HEK293 (cell line): ENCODE data around the gene FARSA.
A peak's percentile ranks its signal among the peaks of the same experiment; 100 is the strongest.

ENCODE experiments used
- CTCF ChIA-PET: fragments of 350-600 bp; formaldehyde crosslinking; extraction: SDS; loops from one replicate; lab custom pipeline; 2021; ENCODE audit warnings: antibody characterized with exemption; lab: Yijun Ruan, JAX
- POLR2A ChIA-PET: fragments of 300-600 bp; formaldehyde crosslinking; extraction: SDS; loops from one replicate; lab custom pipeline; 2020; ENCODE audit warnings: antibody characterized with exemption, inconsistent platforms; lab: Yijun Ruan, JAX
- H3K27ac ChIP-seq: fragments of 200-500 bp; sonication (Bioruptor generic); 2 replicates; pipeline ENCODE4 v1.5.1; 2014; ENCODE audit warnings: low read depth, low read length, control low read depth, inconsistent platforms; ENCODE audit errors: extremely low read depth
- H3K36me3 ChIP-seq, 2 experiments: fragments of 200-500 bp in 1 of 2; sonication (Bioruptor generic) in 1 of 2; 1 replicate in 1 of 2; 2 replicates in 1 of 2; pipeline ENCODE4 v1.5.1; 2014 to 2017; ENCODE audit warnings: inconsistent platforms in 2 of 2, low read length in 2 of 2; ENCODE audit not compliant: control insufficient read depth in 2 of 2, insufficient read depth in 1 of 2
- H3K4me1 ChIP-seq: fragments of 200-500 bp; sonication (Bioruptor generic); 2 replicates; pipeline ENCODE4 v1.5.1; 2014; ENCODE audit warnings: mild to moderate bottlenecking, low read length, inconsistent platforms; ENCODE audit not compliant: control insufficient read depth, insufficient read depth
- H3K4me3 ChIP-seq: 2 replicates; pipeline ENCODE4 v1.5.1; 2011; ENCODE audit warnings: low read depth, mild to moderate bottlenecking, control low read depth, low read length, moderate library complexity
- H3K9me3 ChIP-seq: fragments of 200-500 bp; sonication (Bioruptor generic); 2 replicates; pipeline ENCODE4 v1.5.1; 2014; ENCODE audit warnings: low read depth, low read length, inconsistent platforms; ENCODE audit not compliant: control insufficient read depth, insufficient read depth
- EGR2 ChIP-seq: fragments of 450-650 bp; formaldehyde crosslinking; IDR thresholded peaks from 2 replicates; pipeline ENCODE4 v1.5.1; 2016; ENCODE audit warnings: low read depth, missing biosample characterization, missing genetic modification characterization
- GLIS2 ChIP-seq: fragments of 450-650 bp; formaldehyde crosslinking; IDR thresholded peaks from 2 replicates; pipeline ENCODE4 v1.5.1; 2016; ENCODE audit warnings: missing biosample characterization, missing genetic modification characterization
- HOXA7 ChIP-seq: sonication (generic); formaldehyde crosslinking; IDR thresholded peaks from 2 replicates; pipeline ENCODE4 v1.8.1; 2022; ENCODE audit warnings: missing genetic modification reagents, borderline replicate concordance
- HOXC10 ChIP-seq: sonication (generic); formaldehyde crosslinking; IDR thresholded peaks from 2 replicates; pipeline ENCODE4 v1.8.1; 2023; ENCODE audit warnings: mild to moderate bottlenecking, missing genetic modification reagents
- KLF16 ChIP-seq: fragments of 450-650 bp; formaldehyde crosslinking; IDR thresholded peaks from 2 replicates; pipeline ENCODE4 v1.5.1; 2017; ENCODE audit warnings: missing biosample characterization, missing genetic modification characterization
- ZBTB11 ChIP-seq: fragments of 450-650 bp; formaldehyde crosslinking; conservative IDR thresholded peaks from 2 replicates; pipeline ENCODE4 v1.5.1; 2016; ENCODE audit warnings: low read depth, missing biosample characterization, missing genetic modification characterization
- ZBTB20 ChIP-seq: fragments of 450-650 bp; formaldehyde crosslinking; IDR thresholded peaks from 2 replicates; pipeline ENCODE4 v1.5.1; 2016; ENCODE audit warnings: missing biosample characterization, missing genetic modification characterization
- ZNF169 ChIP-seq: fragments of 450-650 bp; formaldehyde crosslinking; IDR thresholded peaks from 2 replicates; pipeline ENCODE4 v1.5.1; 2016; ENCODE audit warnings: missing biosample characterization, missing genetic modification characterization
- ZNF211 ChIP-seq: fragments of 450-650 bp; formaldehyde crosslinking; IDR thresholded peaks from 2 replicates; pipeline ENCODE4 v1.5.1; 2016; ENCODE audit warnings: low read depth, missing biosample characterization, missing genetic modification characterization
- ZNF335 ChIP-seq: fragments of 450-650 bp; formaldehyde crosslinking; conservative IDR thresholded peaks from 2 replicates; pipeline ENCODE4 v1.5.1; 2016; ENCODE audit warnings: missing biosample characterization, missing genetic modification characterization
- ZNF341 ChIP-seq: fragments of 450-650 bp; formaldehyde crosslinking; IDR thresholded peaks from 2 replicates; pipeline ENCODE4; 2016; ENCODE audit warnings: low read depth, missing biosample characterization, missing genetic modification characterization
- ZNF366 ChIP-seq: fragments of 450-650 bp; formaldehyde crosslinking; conservative IDR thresholded peaks from 2 replicates; pipeline ENCODE4 v1.5.1; 2016; ENCODE audit warnings: missing biosample characterization, missing genetic modification characterization
- ZNF610 ChIP-seq: fragments of 450-650 bp; formaldehyde crosslinking; IDR thresholded peaks from 2 replicates; pipeline ENCODE4 v1.5.1; 2016; ENCODE audit warnings: missing biosample characterization, missing genetic modification characterization, borderline replicate concordance
- ZNF624 ChIP-seq: fragments of 450-650 bp; formaldehyde crosslinking; IDR thresholded peaks from 2 replicates; pipeline ENCODE4 v1.5.1; 2017; ENCODE audit warnings: missing biosample characterization, missing genetic modification characterization
- ZNF768 ChIP-seq: fragments of 450-650 bp; formaldehyde crosslinking; IDR thresholded peaks from 2 replicates; pipeline ENCODE4 v1.5.1; 2018; ENCODE audit warnings: missing biosample characterization, mild to moderate bottlenecking, missing genetic modification characterization
- ZSCAN5A ChIP-seq: fragments of 450-650 bp; formaldehyde crosslinking; IDR thresholded peaks from 2 replicates; pipeline ENCODE4 v1.5.1; 2016; ENCODE audit warnings: missing biosample characterization, missing genetic modification characterization
- TF ChIP-seq, protein P1 (sequence below): fragments of 450-650 bp; formaldehyde crosslinking; IDR thresholded peaks from 2 replicates; pipeline ENCODE4 v1.5.1; 2016; ENCODE audit warnings: missing biosample characterization, missing genetic modification characterization
- TF ChIP-seq, protein P2 (sequence below): fragments of 450-650 bp; formaldehyde crosslinking; IDR thresholded peaks from 2 replicates; pipeline ENCODE4 v1.5.1; 2016; ENCODE audit warnings: missing biosample characterization, missing genetic modification characterization
- TF ChIP-seq, protein P3 (sequence below): IDR thresholded peaks from 2 replicates; pipeline ENCODE4 v1.6.1; 2011; ENCODE audit warnings: mild to moderate bottlenecking, low read depth, low read length, borderline replicate concordance
- TF ChIP-seq, protein P4 (sequence below): fragments of 450-650 bp; formaldehyde crosslinking; IDR thresholded peaks from 2 replicates; pipeline ENCODE4 v1.5.1; 2016; ENCODE audit warnings: missing biosample characterization, missing genetic modification characterization

Gene FARSA

GRCh38 chr19:12965812-12966135 is 32.3 kb upstream of the FARSA start:
- Histone ChIP-seq H3K4me1 (no peaks in the 10 kb centered on the region), H3K4me3 (no peak overlapping the region), H3K36me3 (no peaks in the 10 kb centered on the region), H3K9me3 (no peaks in the 10 kb centered on the region), H3K27ac (no peak overlapping the region)
- ChIA-PET POLR2A (interaction anchor here (0.7 to 1.5 kb wide), 13 partner anchors 9 to 187 kb away, joined by 3 to 7 read pairs (median 5); partner anchors contain the start of genes CALR, FARSA, NACC1 and RAD23A), CTCF (interaction anchor here (0.6 to 3.5 kb wide), 89 partner anchors 7 to 1596 kb away, joined by 3 to 71 read pairs (median 5); partner anchors contain the start of genes CALR, DNASE2, FARSA and GADD45GIP1)
- TF ChIP-seq ZNF341 (tag by site-specific recombination) (peak; percentile 6; the same call in 1 of the 2 replicates), ZBTB11 (tag by site-specific recombination) (0 out of 2 replicates have a peak, but pooled peaks have one; percentile 0), ZNF768 (tag by site-specific recombination) (0 out of 2 replicates have a peak, but pooled peaks have one; percentile 0), ZNF624 (tag by site-specific recombination) (no peak), ZNF335 (peak; percentile 10), GLIS2 (no peak)

DNA sequence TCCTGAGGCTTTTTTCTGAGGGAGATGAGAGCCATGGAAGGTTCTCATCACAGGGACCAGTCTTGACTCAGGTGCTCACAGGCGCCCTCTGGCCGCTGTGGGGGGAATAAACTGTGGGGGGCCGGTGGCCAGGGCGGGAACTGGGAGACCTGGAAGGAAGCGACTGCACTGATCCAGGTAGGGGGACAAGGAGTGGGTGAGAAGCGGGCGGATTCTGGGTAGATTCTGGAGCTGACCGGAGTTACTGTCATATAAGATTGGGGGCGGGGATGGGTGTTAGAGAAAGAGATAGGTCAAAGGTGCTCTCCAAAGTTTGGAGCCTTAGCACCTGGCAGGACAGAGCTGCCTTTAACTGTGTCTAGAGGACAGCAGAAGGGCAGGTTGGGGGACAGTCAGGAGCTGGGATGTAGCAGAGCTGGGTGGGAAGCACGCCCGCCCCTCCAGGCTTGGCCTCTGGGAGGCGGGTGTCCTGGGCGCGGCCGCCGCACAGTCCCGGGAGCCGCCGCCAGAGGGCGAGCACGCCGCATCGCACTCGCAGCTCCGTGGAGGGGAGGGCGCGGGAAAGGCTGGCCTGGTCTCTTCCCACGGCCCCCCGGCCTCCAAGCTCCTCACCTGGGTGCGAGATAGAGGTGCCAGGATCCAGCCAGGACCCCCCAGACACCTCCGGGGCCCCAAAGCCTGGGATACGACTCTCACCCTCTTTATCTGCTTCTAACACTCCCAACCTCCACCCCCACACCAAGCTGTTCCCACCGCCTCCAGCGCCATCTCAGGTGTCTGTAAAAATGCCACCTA is 31.7 kb upstream of the FARSA start:
- ChIA-PET CTCF (interaction anchor here (0.6 to 3.5 kb wide), 94 partner anchors 8 to 1597 kb away, joined by 3 to 71 read pairs (median 4); partner anchors contain the start of genes CALR, DNASE2, FARSA and GADD45GIP1), POLR2A (interaction anchor here (0.6 to 1.5 kb wide), 14 partner anchors 9 to 221 kb away, joined by 3 to 7 read pairs (median 4); partner anchors contain the start of genes CALR, FARSA, NACC1 and RAD23A)
- H3K4me3 ChIP-seq: peak overlapping the region; percentile 40
- peak overlapping the region; percentile 60; the same call in 1 of the 2 replicates for H3K27ac ChIP-seq
- H3K4me1 ChIP-seq: no peaks in the 10 kb centered on the region
- no peaks in the 10 kb centered on the region for H3K36me3 ChIP-seq
- no peaks in the 10 kb centered on the region for H3K9me3 ChIP-seq
- TF ChIP-seq, protein P1, sequence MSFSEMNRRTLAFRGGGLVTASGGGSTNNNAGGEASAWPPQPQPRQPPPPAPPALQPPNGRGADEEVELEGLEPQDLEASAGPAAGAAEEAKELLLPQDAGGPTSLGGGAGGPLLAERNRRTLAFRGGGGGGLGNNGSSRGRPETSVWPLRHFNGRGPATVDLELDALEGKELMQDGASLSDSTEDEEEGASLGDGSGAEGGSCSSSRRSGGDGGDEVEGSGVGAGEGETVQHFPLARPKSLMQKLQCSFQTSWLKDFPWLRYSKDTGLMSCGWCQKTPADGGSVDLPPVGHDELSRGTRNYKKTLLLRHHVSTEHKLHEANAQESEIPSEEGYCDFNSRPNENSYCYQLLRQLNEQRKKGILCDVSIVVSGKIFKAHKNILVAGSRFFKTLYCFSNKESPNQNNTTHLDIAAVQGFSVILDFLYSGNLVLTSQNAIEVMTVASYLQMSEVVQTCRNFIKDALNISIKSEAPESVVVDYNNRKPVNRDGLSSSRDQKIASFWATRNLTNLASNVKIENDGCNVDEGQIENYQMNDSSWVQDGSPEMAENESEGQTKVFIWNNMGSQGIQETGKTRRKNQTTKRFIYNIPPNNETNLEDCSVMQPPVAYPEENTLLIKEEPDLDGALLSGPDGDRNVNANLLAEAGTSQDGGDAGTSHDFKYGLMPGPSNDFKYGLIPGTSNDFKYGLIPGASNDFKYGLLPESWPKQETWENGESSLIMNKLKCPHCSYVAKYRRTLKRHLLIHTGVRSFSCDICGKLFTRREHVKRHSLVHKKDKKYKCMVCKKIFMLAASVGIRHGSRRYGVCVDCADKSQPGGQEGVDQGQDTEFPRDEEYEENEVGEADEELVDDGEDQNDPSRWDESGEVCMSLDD: peak; percentile 66
- TF ChIP-seq ZNF768 (tag by site-specific recombination) (0 out of 2 replicates have a peak, but pooled peaks have one; percentile 34), HOXC10 (CRISPR knock-in tag) (no peak), ZBTB20 (tag by site-specific recombination) (0 out of 2 replicates have a peak, but pooled peaks have one; percentile 10), KLF16 (tag by site-specific recombination) (peak; percentile 77), EGR2 (tag by site-specific recombination) (peak; percentile 84), HOXA7 (CRISPR knock-in tag) (no peak), ZSCAN5A (peak; percentile 68; the same call in 1 of the 2 replicates), ZNF366 (tag by site-specific recombination) (0 out of 2 replicates have a peak, but pooled peaks have one; percentile 38), ZNF169 (tag by site-specific recombination) (no peak), ZNF610 (peak; percentile 53; the same call in 1 of the 2 replicates), ZNF211 (tag by site-specific recombination) (no peak)
- TF ChIP-seq, protein P2, sequence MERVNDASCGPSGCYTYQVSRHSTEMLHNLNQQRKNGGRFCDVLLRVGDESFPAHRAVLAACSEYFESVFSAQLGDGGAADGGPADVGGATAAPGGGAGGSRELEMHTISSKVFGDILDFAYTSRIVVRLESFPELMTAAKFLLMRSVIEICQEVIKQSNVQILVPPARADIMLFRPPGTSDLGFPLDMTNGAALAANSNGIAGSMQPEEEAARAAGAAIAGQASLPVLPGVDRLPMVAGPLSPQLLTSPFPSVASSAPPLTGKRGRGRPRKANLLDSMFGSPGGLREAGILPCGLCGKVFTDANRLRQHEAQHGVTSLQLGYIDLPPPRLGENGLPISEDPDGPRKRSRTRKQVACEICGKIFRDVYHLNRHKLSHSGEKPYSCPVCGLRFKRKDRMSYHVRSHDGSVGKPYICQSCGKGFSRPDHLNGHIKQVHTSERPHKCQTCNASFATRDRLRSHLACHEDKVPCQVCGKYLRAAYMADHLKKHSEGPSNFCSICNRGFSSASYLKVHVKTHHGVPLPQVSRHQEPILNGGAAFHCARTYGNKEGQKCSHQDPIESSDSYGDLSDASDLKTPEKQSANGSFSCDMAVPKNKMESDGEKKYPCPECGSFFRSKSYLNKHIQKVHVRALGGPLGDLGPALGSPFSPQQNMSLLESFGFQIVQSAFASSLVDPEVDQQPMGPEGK (tag by site-specific recombination): peak; percentile 97
- TF ChIP-seq, protein P3, sequence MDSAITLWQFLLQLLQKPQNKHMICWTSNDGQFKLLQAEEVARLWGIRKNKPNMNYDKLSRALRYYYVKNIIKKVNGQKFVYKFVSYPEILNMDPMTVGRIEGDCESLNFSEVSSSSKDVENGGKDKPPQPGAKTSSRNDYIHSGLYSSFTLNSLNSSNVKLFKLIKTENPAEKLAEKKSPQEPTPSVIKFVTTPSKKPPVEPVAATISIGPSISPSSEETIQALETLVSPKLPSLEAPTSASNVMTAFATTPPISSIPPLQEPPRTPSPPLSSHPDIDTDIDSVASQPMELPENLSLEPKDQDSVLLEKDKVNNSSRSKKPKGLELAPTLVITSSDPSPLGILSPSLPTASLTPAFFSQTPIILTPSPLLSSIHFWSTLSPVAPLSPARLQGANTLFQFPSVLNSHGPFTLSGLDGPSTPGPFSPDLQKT: no peak
- TF ChIP-seq, protein P4, sequence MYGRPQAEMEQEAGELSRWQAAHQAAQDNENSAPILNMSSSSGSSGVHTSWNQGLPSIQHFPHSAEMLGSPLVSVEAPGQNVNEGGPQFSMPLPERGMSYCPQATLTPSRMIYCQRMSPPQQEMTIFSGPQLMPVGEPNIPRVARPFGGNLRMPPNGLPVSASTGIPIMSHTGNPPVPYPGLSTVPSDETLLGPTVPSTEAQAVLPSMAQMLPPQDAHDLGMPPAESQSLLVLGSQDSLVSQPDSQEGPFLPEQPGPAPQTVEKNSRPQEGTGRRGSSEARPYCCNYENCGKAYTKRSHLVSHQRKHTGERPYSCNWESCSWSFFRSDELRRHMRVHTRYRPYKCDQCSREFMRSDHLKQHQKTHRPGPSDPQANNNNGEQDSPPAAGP (tag by site-specific recombination): peak; percentile 78
